KBM-7 (cell line): ENCODE results near the gene MLLT3.

Experiments
- DNase-seq: peaks from one replicate; pipeline ENCODE4 v3.0.0-alpha.2; 2015
- in situ Hi-C: fragments of 300-500 bp; cut with MboI; formaldehyde crosslinking; loops from 2 replicates; pipeline ENCODE4 v1.14.3; 2020; ENCODE audit warnings: low sequenced_read_pairs, low pct_unique_long_range_greater_than_20kb, mixed read lengths

Gene MLLT3

DNA sequence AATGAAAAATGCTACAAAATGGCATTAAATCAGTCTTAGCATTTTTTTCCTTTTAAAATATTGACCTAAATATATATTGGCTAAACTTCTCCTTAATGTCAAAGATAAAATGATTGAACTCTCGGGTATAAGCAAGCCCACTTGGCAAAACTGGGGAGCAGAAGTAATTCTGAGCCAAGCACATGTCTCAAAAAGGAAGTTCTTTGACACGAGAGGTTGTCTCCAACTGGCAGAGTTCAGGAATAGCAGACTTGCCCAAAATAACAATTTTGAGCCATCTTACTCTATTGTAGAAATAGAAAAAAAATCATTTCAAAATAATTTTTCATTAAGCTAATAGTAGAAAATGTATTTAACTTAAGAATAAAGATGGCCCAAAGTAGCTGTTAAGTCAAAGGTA, 10.4 kb upstream of the MLLT3 start:
- in situ Hi-C loops: no loop called here
- peak; percentile 37 for DNase-seq

DNA sequence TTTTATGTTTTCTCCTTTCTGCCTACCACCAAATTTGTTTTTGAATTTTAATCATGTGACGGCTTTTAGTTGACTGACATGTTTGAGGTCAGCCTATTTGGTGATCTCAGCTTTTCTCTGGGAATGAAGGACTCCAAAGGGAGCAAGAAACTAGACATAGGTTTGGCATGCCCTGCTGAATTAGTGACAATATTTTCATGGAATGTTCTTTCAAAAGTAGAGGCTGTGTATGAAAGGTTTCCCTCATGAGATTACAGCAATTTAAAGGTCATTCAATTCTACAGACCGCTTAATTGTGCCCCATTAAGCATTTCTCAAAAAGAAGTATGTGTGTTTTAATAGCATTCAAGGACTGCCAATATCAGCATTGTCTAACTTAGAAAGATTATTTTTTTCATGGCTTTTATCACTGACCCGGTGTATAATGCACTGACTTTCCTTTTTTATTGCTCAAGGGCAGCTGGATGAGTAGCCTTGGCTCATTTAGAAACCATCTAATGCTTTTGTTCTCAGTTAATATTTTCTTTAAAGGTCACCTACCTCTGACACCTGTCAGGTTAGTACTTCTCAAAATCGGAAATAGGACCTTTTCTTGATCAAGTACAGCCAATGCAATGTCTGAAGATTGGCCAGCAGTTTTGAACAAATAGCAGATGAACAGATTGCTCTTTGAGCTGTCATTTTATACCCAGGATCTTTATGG, 8.1 kb upstream of the MLLT3 start:
- no peak for DNase-seq
- in situ Hi-C loops: no loop called here

DNA sequence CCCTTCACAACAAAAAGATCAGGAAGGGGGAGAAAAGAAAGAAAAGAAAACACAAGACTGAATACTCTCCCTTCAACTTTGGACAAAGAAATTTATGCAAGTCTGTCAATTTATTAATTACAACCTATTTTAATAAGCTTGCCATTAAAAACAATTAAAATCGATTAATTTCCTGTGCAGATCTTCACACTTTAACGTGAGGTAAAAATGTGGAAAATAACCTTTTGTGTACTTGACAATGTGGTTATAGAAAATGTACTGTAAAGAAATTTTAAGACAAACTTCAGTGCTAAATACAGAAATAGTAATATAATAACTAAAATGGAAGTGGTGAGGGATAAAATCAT, 2.7 kb upstream of the MLLT3 start:
- in situ Hi-C loops: no loop called here

DNA sequence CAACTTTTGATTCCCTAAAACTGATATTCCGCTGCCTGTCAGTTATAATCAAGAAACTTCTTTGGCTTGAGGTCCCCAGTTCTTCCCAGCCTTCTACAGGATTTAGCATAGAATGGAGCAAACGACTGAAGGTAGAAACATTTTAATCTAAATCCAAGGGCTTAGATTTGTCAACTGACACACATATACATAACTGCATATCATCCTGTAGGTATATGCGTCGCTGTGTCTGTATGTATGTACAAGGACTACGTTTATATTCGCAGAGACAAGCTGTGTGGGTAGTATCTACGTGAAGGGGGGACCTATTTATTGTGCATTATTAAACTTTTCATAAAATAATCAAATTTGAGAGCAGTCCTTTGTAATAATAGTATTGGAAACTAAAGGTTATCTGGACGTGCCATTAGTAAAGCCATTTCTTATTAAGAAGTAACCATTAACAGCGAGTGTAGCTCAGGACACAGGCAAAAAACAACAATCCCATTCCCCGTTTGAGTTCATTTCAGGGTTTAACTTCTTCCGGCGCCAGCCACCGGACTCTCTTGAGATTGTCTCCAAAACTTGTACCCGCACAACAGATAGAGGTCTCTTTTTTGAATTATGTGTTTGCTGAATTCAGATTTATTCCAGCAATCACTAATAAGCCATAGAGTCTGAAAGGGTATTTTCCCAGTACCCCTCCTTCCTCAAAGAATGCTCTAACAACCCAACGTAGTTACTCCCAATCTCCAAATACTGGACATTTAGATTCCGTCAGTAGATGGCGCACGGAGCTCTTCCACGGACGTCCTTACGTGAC, 2.1 kb upstream of the MLLT3 start:
- in situ Hi-C loops: no loop called here
- DNase-seq: peak; percentile 91

More for the DNA sequence above, 2.7 kb upstream of the MLLT3 start:
- DNase-seq: no peak

DNA sequence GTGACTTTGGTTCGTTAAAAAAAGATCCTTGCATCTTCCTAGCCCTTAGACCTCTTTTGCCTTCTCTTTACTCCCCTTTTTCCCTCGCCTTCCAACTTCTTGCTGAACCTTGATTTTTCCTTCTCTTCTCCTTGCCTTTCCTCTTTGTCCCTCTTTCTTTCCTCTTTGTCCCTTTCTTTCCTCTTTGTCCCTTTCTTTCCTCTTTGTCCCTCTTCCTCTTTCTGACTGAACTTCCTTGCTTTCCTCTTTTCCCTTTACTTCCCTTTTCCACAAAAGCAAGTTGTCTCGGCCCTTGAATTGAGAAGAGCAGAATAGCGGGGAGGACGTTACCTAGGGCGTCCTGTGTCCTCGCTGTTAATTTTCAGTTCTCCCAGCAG, 1.4 kb upstream of the MLLT3 start:
- in situ Hi-C loops: no loop called here

DNA sequence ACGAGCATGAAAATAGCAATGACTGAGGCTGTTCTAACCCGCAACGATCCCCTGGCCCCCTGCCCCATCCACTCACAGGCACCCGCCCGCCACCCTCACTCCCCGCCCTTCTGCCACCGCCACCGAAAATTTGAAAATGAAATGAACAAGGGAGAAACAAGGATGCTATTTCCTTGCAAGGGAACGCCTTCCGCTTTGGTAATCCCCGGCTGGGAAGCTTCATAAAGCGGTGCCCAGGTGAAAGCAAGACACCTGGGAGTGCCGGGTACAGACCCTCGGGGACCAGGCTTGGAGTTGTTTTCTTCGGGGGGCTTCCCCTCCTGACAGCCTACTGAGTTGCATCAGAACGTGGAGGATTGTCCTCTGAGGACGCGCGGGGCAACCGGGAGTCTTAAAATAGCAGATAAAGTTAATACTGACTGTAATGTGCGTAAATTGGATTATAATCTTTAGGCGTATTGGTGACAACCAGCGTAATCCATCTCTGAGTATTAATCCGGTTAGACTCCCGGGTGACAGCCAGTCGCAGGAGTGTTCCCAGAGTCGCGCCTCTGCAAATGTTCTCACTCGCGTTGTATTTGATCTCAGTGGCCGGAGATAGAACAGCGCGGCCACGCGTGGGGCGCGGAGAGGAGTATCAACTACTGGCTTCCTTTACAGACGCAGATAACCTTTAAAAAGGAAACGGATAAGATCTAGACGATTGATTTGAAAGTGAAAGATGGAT, 885 bp upstream of the MLLT3 start:
- in situ Hi-C loops: no loop called here
- peak; percentile 61 for DNase-seq

More for the DNA sequence above, 1.4 kb upstream of the MLLT3 start:
- peak; percentile 53 for DNase-seq

DNA sequence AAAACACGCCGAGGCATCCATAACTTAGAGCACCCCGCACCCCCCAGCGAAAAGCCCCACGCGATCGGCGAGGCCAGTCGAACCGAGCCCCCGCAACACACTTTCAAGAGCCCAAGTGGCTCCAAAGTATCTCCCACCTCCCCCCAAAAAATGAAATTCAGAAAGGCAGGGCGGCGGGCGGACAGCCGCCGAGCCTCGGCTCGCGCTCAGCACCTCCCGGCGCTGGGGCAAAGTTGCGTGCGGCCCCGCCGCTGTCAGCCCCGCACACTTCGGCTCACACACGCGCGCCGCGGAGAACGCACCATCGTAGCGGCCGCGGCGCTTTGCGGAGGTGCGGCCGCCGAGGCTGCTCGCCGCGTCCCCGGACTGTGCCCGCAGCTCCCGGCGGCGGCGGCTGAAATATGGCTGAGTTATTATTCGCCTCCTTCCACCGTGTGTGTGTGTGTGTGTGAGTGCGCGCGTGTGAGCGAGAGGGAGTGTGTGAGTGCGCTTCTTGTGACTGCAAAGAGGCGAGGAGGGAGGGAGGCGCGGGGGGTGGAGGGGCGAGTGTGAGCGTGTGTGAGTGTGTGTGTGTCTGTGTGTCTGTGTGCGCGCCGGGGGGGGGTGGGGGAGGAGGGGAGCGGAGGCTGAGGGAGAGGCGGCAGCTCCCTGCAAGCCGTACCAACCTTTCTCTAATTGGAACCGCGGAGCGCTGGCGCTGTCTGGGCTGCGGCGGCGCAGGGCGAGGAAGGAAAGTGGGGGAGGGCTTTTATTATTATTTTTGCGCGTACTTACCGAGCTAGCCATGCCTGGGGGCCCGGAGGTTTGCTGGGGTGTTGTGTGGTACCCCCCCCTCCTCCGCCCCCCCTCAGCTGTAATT, 599 bp downstream of the MLLT3 start:
- in situ Hi-C loops: no loop called here
- DNase-seq: peak; percentile 81

DNA sequence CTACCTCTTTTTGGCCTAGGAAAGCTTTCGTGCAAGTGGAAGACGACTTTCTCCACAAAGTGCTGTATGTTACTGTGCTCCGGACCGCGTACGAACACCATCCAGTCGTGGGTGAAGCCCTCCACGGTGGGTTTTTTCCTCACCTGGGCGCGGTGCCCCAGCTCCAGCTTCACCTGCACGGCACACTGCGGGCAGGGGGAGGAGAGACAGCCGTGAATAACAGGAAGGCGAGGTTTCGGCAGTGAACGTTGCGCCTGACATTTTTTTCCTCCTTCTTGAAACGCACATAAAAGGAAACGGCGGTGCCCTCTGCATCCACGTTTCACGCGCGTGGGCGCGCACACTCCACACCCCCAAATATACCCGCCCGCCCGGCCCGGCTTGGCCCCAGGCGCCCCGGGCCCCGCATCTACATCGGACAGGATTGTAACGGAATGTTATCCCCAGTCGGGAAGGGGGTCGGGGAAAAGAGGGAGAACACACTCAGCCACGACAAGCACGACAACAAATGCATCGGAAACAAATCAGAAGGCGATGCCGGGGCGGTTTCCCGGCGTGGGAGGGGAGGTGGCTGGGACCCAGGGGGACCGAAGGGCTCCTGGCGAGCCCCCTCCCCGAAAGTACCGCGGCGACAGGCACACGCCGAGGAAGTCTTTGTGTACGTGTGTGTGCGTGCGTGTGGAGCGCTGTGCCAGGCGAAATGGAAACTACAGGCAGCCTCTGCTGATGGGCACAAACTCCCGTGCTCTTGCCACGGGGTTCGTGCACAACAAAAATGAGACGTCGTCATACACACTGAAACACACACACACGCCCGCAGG, 1.4 kb downstream of the MLLT3 start:
- in situ Hi-C loops: no loop called here
- peak; percentile 54 for DNase-seq

DNA sequence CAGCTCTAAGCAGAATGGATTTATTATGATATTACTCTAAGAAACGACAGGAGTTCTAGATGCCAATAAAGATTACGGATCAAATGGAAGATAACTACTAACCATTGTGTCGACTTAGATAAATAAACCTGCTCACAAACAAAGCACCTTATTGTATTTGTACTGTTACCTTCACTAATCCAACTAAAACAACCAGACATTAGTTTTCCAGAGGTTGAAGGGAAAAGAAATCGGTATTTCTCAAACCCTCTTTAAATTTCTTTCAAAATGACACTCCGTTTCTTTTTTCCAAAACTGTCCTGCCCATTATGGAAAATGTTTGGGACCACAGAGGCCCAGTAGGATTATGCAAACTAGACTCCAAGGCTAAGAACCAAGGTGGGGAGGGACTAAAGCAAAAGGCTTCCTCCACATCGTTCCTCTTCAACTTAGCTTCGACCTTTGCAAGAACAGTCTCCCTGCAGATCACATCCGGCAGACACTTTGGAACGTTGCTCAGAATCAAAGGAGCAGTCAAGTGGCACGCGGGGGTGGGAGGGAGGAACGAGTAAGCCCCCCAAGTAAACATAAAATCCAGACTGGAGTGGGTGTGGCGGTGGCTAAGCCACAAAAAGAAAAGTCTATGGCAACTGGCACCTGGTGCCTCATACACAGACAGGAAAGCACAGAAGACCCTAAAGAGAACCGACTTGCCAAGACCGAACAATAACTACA, 2.7 kb downstream of the MLLT3 start:
- DNase-seq: peak; percentile 66
- in situ Hi-C loops: no loop called here

DNA sequence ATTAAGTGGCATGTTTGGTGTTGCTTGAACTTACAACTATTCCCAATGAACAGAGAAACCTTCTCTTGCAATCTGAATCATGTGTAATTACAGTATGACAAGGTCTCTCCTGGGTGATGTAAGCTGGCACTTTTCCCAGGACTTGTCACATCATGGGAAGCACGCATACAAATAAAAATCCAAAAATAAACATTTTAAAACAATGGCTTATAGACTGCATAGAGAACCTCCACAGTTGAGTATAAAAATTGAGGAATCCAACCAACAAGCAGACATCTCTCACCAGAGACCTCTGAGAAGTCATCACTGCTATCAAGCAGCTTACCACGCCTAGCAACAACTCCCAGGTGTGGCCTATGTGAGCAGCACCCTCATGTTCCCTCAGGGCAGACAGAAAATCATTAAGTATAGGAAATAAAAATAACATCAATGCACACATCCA, 3.9 kb downstream of the MLLT3 start:
- in situ Hi-C loops: no loop called here
- no peak for DNase-seq

DNA sequence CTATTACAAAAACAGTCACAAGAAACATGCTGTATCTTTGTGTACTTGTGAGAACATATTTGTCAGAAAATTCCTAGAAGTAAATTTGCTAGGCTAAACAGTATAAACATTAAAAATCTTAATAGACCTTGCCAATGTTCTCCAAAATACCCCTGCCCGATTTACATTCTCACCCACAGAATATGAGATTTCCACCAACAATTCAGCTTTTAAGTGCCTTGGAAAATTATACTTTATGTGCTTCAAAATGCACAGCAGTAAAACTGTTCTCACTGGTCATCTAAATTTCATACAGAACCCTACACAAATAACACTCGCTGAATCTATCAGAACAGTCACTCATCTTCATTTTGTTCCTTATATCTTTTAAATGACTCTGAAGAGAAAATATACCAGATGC, 5.5 kb downstream of the MLLT3 start:
- DNase-seq: no peak
- in situ Hi-C loops: no loop called here

DNA sequence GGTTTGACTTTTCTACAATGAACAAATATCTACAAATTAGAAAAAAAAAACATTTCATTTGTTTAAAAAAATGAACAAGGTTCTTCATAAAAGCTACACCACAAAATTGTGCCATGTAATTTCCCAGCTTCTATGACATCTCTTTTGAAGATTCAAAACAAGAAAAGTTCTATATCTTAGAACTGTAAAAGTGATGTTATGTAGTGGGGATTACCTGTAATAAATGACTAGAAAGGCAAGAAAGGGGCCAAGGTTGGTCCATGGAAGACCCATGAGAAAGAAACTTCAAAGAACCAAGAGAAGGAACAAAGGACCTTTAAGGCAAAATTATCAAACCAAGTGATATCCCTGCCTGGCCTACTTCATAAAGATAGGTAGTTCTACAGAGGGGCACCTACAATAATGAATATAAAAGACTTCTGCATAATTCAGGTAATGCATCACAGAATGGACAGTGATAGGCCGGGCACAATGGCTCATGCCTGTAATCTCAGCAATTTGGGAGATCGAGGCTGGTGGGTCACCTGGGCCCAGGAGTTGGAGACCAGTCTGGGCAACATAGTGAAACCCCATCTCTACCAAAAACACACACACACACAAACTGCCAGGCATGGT, 7.6 kb downstream of the MLLT3 start:
- DNase-seq: no peak
- in situ Hi-C loops: no loop called here

DNA sequence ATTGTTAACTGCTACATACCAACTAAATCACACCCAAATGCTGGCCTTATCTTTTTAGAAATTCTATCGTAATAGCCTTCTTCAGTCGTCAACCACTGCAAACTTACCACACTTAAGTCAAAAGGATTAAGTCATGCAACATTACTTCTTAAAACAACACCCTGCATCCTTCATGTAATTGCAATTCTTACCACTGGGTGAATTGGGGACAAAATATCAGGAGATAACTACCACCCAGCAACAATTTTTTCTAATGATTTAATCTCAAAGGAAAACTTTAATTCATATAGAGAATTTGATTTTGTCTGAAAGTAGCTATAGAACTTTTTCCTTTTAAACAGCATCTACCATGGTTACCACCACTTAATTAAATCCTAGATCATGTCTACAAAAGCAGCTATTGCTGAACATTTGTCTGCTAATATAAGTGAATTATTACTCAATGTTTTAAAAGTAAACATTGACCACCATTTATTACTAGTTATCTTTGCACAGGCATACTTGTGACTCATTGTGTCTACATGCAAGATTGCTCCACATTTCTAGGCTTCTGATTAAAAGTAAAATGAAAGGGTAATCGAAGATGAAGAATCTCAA, 10.5 kb downstream of the MLLT3 start:
- peak; percentile 45 for DNase-seq
- in situ Hi-C loops: no loop called here

DNA sequence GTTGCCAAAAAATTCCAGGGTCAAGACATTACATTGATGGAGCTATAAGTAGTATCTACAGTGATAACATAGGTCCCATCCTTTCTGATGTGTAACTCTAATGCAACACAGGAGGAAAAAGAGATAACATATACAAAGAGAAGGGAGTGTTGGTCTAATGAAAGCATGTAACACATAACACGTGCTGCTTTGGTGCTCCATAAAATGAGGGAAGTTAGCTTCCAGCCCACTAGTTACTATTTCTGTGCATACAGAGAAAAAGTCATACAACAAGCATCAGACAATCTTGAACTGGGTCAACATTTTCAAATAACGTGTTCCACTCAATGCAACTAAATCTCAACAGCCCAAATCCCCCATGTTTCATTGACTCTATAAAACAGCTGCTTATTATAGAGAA, 11.7 kb downstream of the MLLT3 start:
- in situ Hi-C loops: no loop called here
- DNase-seq: no peak

DNA sequence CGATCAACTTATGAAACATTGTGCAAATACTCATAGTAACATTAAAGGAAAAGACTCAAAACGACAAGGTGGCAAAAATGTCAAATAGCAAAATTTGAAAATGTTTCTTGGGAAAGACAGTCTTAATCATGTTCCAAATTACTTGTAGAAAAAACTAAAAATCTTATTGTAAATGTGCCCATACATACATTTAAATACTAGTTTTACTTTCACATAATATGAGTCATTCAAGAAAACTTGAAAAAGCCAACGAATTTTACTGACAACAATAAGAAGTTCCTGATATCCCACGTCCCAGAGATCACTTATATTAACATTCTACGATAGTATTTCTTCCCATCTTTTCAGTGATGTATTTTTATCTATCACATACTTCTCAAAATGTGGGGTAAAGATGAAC, 13.7 kb downstream of the MLLT3 start:
- no peak for DNase-seq

DNA sequence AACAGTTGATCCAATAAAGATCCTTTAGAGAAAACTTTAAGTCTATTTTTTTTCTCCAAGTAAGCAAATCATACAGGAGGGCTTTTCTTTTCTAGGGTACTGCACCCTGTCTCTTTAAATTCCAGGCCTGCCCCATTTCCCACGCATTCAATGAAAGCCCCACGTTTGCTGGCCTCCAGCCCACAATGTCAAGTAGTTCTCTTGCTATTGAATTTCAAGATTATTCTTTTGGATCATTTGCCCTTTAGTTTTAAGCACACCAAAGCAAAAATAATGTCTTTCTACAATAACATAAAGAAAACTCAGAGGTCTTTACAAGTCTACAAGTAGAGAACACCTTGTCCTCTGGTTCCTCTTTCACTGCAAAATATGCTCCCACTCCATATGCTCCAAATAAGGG, 15.6 kb downstream of the MLLT3 start:
- in situ Hi-C loops: no loop called here
- no peak for DNase-seq

More for the DNA sequence above, 13.7 kb downstream of the MLLT3 start:
- in situ Hi-C loops: no loop called here

DNA sequence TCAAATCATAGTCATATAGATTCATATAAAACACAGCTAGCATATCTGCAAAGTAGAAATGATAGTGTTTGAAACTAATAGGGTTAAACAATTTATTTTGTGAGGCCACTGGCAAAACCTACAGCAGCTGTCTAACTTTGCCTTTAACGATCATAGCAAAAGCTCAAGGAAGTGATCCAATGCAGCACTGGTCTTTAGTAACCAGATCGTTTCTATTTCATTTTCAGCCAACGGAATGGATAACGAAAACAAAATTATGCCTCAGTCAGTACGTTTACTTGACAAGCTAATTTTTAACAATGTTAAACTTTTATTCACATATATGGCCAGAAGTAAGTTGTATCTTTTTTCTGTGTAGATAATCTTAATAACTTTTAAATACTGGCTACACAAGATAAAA, 17.7 kb downstream of the MLLT3 start:
- no peak for DNase-seq
- in situ Hi-C loops: no loop called here
